HepG2 (cell line): Measurements from ENCODE around the gene SMPD3. TPM values are rescaled to one million over a fixed set of nuclear protein-coding genes. Genes with fewer than 3 reads are reported as not detected.
A peak's percentile ranks its signal among the peaks of the same experiment; 100 is the strongest.

ENCODE experiments used
- ATAC-seq: fragments of 200-7000 bp; cut with Tn5 transposase; 3 replicates; pipeline ENCODE4 v1.9.1; 2020; ENCODE audit warnings: mild to moderate bottlenecking, moderate library complexity
- BruUV-seq: library from RNA; stranded (reverse); fragments of 400-500 nt; replicated peaks from 2 replicates; lab custom pipeline; 2021; lab: Mats Ljungman, UMichigan
- CTCF ChIA-PET: fragments of 300-600 bp; formaldehyde crosslinking; extraction: SDS; loops from one replicate; lab custom pipeline; 2021; ENCODE audit warnings: low total read pairs, inconsistent platforms, low intra/inter-chr PET ratio; lab: Yijun Ruan, JAX
- POLR2A ChIA-PET: fragments of 350-600 bp; sonication (Branson Sonifier 250); formaldehyde crosslinking; loops from one replicate; lab custom pipeline; 2020; ENCODE audit warnings: antibody characterized with exemption, inconsistent platforms; lab: Yijun Ruan, JAX
- DNase-seq: peaks from one replicate; pipeline ENCODE4 v3.0.0-alpha.2; 2015; ENCODE audit warnings: low spot score
- FAIRE-seq: peaks from 3 replicates; lab custom pipeline; 2011; peaks lifted over from hg19 to GRCh38; lab: Jason Lieb, UNC
- H2AFZ ChIP-seq: one replicate; pipeline ENCODE4 v1.6.1; 2011; ENCODE audit warnings: low read length, inconsistent platforms
- H3K27ac ChIP-seq: fragments of 300-600 bp; 3 replicates; pipeline ENCODE4 v1.8.0; 2011; ENCODE audit warnings: mixed run types, mild to moderate bottlenecking, mixed read lengths, low read length, inconsistent platforms; ENCODE audit not compliant: insufficient read depth; ENCODE audit errors: extremely low read length
- H3K27me3 ChIP-seq, 2 experiments: fragments of 200-600 bp in 1 of 2; 2 replicates in 1 of 2; 3 replicates in 1 of 2; pipeline versions ENCODE4 v1.6.0 to v1.8.0; 2011; ENCODE audit warnings: low read length in 2 of 2, mild to moderate bottlenecking in 2 of 2, moderate library complexity in 2 of 2, inconsistent platforms in 1 of 2; ENCODE audit not compliant: insufficient read depth in 2 of 2, control insufficient read depth in 1 of 2
- H3K36me3 ChIP-seq, 2 experiments: fragments of 200-600 bp in 1 of 2; replicated peaks in 1 of 2; 2 replicates in 1 of 2; 3 replicates in 1 of 2; pipeline versions ENCODE4 v1.5.1 to v1.8.0; 2011; ENCODE audit warnings: low read length in 2 of 2, inconsistent platforms in 1 of 2; ENCODE audit not compliant: insufficient read depth in 2 of 2, control insufficient read depth in 1 of 2
- H3K4me1 ChIP-seq: 2 replicates; pipeline ENCODE4 v1.5.1; 2012; ENCODE audit warnings: low read length, inconsistent platforms; ENCODE audit not compliant: insufficient read depth
- H3K4me2 ChIP-seq: 2 replicates; pipeline ENCODE4 v1.6.0; 2011; ENCODE audit warnings: low read depth, low read length, inconsistent platforms
- H3K4me3 ChIP-seq, 3 experiments: fragments of 200-600 bp in 1 of 3; sonication (generic), shearing (Covaris generic) in 1 of 3; replicated peaks in 1 of 3; 2 replicates each; pipeline ENCODE4 v1.5.1; 2011 to 2016; ENCODE audit warnings: low read length in 3 of 3, inconsistent platforms in 2 of 3, low read depth in 2 of 3, mild to moderate bottlenecking in 2 of 3, control low read depth in 1 of 3, mixed read lengths in 1 of 3; ENCODE audit not compliant: insufficient read depth in 1 of 3
- H3K79me2 ChIP-seq: one replicate; pipeline ENCODE4 v1.6.1; 2011; ENCODE audit warnings: low read length, inconsistent platforms; ENCODE audit not compliant: insufficient read depth
- H3K9ac ChIP-seq: 2 replicates; pipeline ENCODE4 v1.6.0; 2011; ENCODE audit warnings: mild to moderate bottlenecking, low read depth, low read length, inconsistent platforms; ENCODE audit not compliant: insufficient read depth
- H3K9me3 ChIP-seq: 2 replicates; pipeline ENCODE4 v1.5.1; 2012; ENCODE audit warnings: mild to moderate bottlenecking, low read length
- H4K20me1 ChIP-seq: 2 replicates; pipeline ENCODE4 v1.6.0; 2011; ENCODE audit warnings: inconsistent platforms, mild to moderate bottlenecking, low read length, moderate library complexity; ENCODE audit not compliant: insufficient read depth
- ATF4 ChIP-seq, 2 experiments: fragments of 450-650 bp in 1 of 2; sonication (generic) in 1 of 2; formaldehyde crosslinking; IDR thresholded peaks; 2 replicates each; pipeline versions ENCODE4 v1.5.0 to v1.8.0; 2020 to 2022; ENCODE audit warnings: mild to moderate bottlenecking in 1 of 2, missing genetic modification reagents in 1 of 2
- DMAP1 ChIP-seq: IDR thresholded peaks from 2 replicates; pipeline ENCODE4 v1.6.1; 2016
- EEA1 ChIP-seq: sonication (generic); formaldehyde crosslinking; IDR thresholded peaks from 2 replicates; pipeline ENCODE4 v1.5.1; 2020; ENCODE audit warnings: mild to moderate bottlenecking, missing genetic modification reagents, borderline replicate concordance
- HES4 ChIP-seq: sonication (generic); formaldehyde crosslinking; IDR thresholded peaks from 2 replicates; pipeline ENCODE4 v1.9.0; 2021; ENCODE audit warnings: mild to moderate bottlenecking, missing genetic modification reagents, borderline replicate concordance
- PATZ1 ChIP-seq: sonication (generic); formaldehyde crosslinking; IDR thresholded peaks from 2 replicates; pipeline ENCODE4 v1.4.0; 2020; ENCODE audit warnings: missing genetic modification reagents
- PPARG ChIP-seq: conservative IDR thresholded peaks from 2 replicates; pipeline ENCODE4 v1.6.1; 2016; ENCODE audit warnings: missing biosample characterization, missing genetic modification reagents
- SMC3 ChIP-seq: IDR thresholded peaks from 2 replicates; pipeline ENCODE4 v1.6.1; 2011; ENCODE audit warnings: low read length, improper control_type of control experiment
- SOX5 ChIP-seq: IDR thresholded peaks from 2 replicates; pipeline ENCODE4 v1.6.1; 2016; ENCODE audit warnings: borderline replicate concordance
- STAT6 ChIP-seq: sonication (generic); formaldehyde crosslinking; IDR thresholded peaks from 2 replicates; pipeline ENCODE4 v1.4.0; 2020; ENCODE audit warnings: missing genetic modification reagents, mild to moderate bottlenecking, borderline replicate concordance
- TRIM22 ChIP-seq: fragments of 450-650 bp; IDR thresholded peaks from 2 replicates; pipeline ENCODE4 v1.6.1; 2017
- YEATS4 ChIP-seq: sonication (generic); formaldehyde crosslinking; IDR thresholded peaks from 2 replicates; pipeline ENCODE4 v1.4.0; 2020; ENCODE audit warnings: missing genetic modification reagents, borderline replicate concordance
- YY1 ChIP-seq: IDR thresholded peaks from 2 replicates; pipeline ENCODE4 v1.6.1; 2011; ENCODE audit warnings: low read length, low read depth, moderate library complexity, mild to moderate bottlenecking; ENCODE audit not compliant: insufficient read depth, insufficient replicate concordance
- ZBTB21 ChIP-seq: sonication (generic); formaldehyde crosslinking; IDR thresholded peaks from 2 replicates; pipeline ENCODE4 v1.4.0; 2020; ENCODE audit warnings: missing genetic modification reagents
- ZIK1 ChIP-seq: sonication (generic); formaldehyde crosslinking; IDR thresholded peaks from 2 replicates; pipeline ENCODE4 v1.5.0; 2020; ENCODE audit warnings: mild to moderate bottlenecking, low read depth, missing genetic modification reagents, borderline replicate concordance
- ZNF3 ChIP-seq: IDR thresholded peaks from 2 replicates; pipeline ENCODE4 v1.7.0; 2017; ENCODE audit warnings: inconsistent platforms
- ZNF841 ChIP-seq: sonication (generic); formaldehyde crosslinking; IDR thresholded peaks from 2 replicates; pipeline ENCODE4 v1.8.1; 2023; ENCODE audit warnings: missing genetic modification reagents, borderline replicate concordance
- WGBS: methylation state at CpG from one replicate; pipeline ENCODE4 v1.1.6; 2017; ENCODE audit warnings: low lambda C conversion rate; 5-methylcytosine and 5-hydroxymethylcytosine counted together
- in situ Hi-C: cut with HindIII; loops from 2 replicates; pipeline ENCODE4 v1.10.0; 2017; ENCODE audit warnings: low pct_unique_long_range_greater_than_20kb; ENCODE audit not compliant: extremely low pct_ligation_motif_present
- intact Hi-C: fragments of 100-400 bp; cut with micrococcal nuclease; formaldehyde crosslinking; loops from one replicate; pipeline ENCODE4 v1.10.0; 2022; ENCODE audit not compliant: unreplicated experiment
- polyA plus RNA-seq, 8 experiments: library from polyadenylated mRNA; depleted of rRNA in 3 of 8; stranded (reverse) in 7 of 8; unstranded in 1 of 8; fragments of >200 nt; fragmentation: Illumina TruSeq in 4 of 8; extraction: Trizol in 4 of 8; gene quantifications; 2 replicates each; pipeline versions ENCODE4 v1.2.1 to v1.2.3, GENCODE V29; 2011 to 2016; ENCODE audit warnings: low read depth in 4 of 8, missing spikeins in 1 of 8, mixed read lengths in 1 of 8; ENCODE audit not compliant: insufficient read depth in 1 of 8
- total RNA-seq, 5 experiments: library from RNA; depleted of rRNA; stranded (reverse); fragments of >200 nt; fragmentation: Illumina TruSeq; extraction: Trizol; gene quantifications; 2 replicates each; pipeline ENCODE4 v1.2.3, GENCODE V29; 2016; ENCODE audit warnings: low read depth in 1 of 5

Gene SMPD3
- total and polyA plus RNA-seq, 2 of the 13 experiments (the other 11 are each of a cell fraction or from before 2014, with no cell fraction given) = 0.07 to 0.32 TPM

GRCh38 chr16:68363658-68364521 is 84.4 kb downstream of the SMPD3 start:
- Histone ChIP-seq H3K27me3 (peaks cover 6 to 40% of the 10 kb centered on the region in 2 experiments; a peak in 4 of 5 replicates), H3K4me3 (peak overlapping the region in 1 of 3 experiments; percentile 34; a peak in 1 of 6 replicates), H4K20me1 (no peaks in the 10 kb centered on the region), H3K9me3 (no peaks in the 10 kb centered on the region), H3K9ac (no peak overlapping the region), H2AFZ (no peak overlapping the region), H3K4me2 (peak overlapping the region; percentile 56), H3K36me3 (no peaks in the 10 kb centered on the region), H3K79me2 (no peaks in the 10 kb centered on the region), H3K27ac (no peak overlapping the region), H3K4me1 (peaks cover 45% of the 10 kb centered on the region)
- ChIA-PET CTCF (no interaction called here), POLR2A (no interaction called here)
- peak; percentile 9 for ATAC-seq
- DNase-seq = peak; percentile 48
- 30% methylated on average over 15 of the region's 22 CpGs for WGBS
- no TSS peak for BruUV-seq
- FAIRE-seq = peak; percentile 82
- in situ Hi-C loops = no loop called here
- intact Hi-C loops = no loop called here
- TF ChIP-seq TRIM22 (no peak), STAT6 (CRISPR knock-in tag) (no peak), ZIK1 (CRISPR knock-in tag) (no peak), ZNF841 (CRISPR knock-in tag) (no peak), ZNF3 (CRISPR knock-in tag) (no peak), DMAP1 (CRISPR knock-in tag) (no peak), YY1 (no peak), SMC3 (no peak), ZBTB21 (no peak), EEA1 (CRISPR knock-in tag) (no peak), YEATS4 (no peak), PPARG (CRISPR knock-in tag) (no peak), ATF4 (CRISPR knock-in tag; IDR thresholded peaks at IDR 0.05) (no peak), PATZ1 (CRISPR knock-in tag) (no peak), HES4 (CRISPR knock-in tag) (peak; percentile 33; the same call in 1 of the 2 replicates), SOX5 (no peak)
